ENCODE results near the gene MRFAP1L1. TPM values are rescaled to one million over a fixed set of nuclear protein-coding genes. Genes with fewer than 3 reads are reported as not detected.

Gene MRFAP1L1
- total and polyA plus RNA-seq, 2 experiments from 2014 or later = 61.6 to 73.8 TPM

DNA sequence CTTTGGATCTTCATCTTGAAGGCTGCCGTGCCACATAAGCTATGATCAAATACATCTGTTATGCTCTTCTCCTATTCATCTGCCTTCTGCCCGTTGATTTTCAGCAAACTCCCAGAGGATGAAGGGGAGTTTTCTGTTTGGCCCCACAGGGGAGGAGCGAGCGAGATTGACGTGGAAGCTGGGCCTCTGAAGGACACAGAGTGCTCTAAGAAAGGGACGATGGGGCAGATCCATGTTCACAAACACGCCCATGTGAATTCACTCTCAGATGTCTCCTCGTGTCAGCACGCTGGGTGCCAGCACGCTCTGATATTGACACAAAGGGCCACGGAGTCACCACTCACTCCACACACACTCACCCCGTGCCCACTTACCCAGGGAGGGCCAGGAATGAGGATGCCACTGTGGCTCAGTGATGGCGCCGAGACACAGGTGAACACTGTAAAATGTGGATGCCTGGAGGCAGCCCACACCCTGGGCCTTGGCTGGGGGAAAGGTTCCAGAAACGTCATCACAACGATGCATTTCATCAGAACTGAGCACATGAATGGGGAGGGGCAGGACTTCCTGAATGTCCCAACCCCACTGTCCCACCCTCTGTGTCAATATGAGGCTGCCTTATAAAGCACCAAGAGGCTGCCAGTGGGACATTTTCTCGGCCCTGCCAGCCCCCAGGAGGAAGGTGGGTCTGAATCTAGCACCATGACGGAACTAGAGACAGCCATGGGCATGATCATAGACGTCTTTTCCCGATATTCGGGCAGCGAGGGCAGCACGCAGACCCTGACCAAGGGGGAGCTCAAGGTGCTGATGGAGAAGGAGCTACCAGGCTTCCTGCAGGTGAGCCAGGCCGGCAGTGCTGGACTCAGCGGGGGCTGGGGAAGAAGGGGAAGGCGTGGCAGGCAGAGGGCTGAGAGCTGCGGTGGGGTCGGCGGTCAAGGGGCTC, 16.2 kb downstream of the MRFAP1L1 start, which contains the start of gene S100P:
Gene S100P (plus strand): TSS at position 648 of the 946 bp plus-strand sequence. CDS start 55 bp downstream, at position 703.
- no peaks in the 10 kb centered on the region for H3K9me2 ChIP-seq (ENCODE audit: insufficient read depth)
- Mint-ChIP-seq H3K4me3 (no peak within 1 kb of the TSS), H3K9me3 (peaks cover under 1% of the 10 kb centered on the region; the same call in 1 of the 3 replicates), H3K36me3 (ENCODE audit: low read depth) (no peaks in the 10 kb centered on the region), H3K4me1 (peaks cover 29% of the 10 kb centered on the region), H3K27me3 (ENCODE audit: insufficient read depth, low read depth, poor library complexity) (peaks cover 8% of the 10 kb centered on the region), H3K27ac (no peak within 1 kb of the TSS; the same call in 1 of the 2 replicates)
- no peaks in the 10 kb centered on the region for H3K79me2 ChIP-seq (replicated peaks; ENCODE audit: insufficient read depth)
- no peaks in the 10 kb centered on the region for H3K36me3 ChIP-seq (ENCODE audit: insufficient read depth)
- no peaks in the 10 kb centered on the region; the same call in 1 of the 2 replicates for H4K20me1 ChIP-seq (replicated peaks; ENCODE audit: insufficient read depth)
- no peak within 1 kb of the TSS for H2AFZ ChIP-seq
- peaks cover 3% of the 10 kb centered on the region; the same call in 1 of the 2 replicates for H3K4me1 ChIP-seq (ENCODE audit: insufficient read depth)
- H3K4me3 ChIP-seq = no peak within 1 kb of the TSS
- DNase-seq (ENCODE audit: low spot score) = no peak
- ATAC-seq = no peak
- no peaks in the 10 kb centered on the region for H3K27me3 ChIP-seq (ENCODE audit: insufficient read depth)
- TF ChIP-seq ETS1 (IDR thresholded peaks at IDR 0.05) (no peak), EZH2phosphoT487 (IDR thresholded peaks at IDR 0.05; ENCODE audit: unreplicated experiment) (no peak), CREB1 (CRISPR knock-in tag; IDR thresholded peaks at IDR 0.05; ENCODE audit: low read depth) (no peak), NANOG (IDR thresholded peaks at IDR 0.05; ENCODE audit: borderline replicate concordance) (no peak), ZNF114 (CRISPR knock-in tag; IDR thresholded peaks at IDR 0.05) (no peak), STAT1 (IDR thresholded peaks at IDR 0.05; ENCODE audit: unreplicated experiment) (no peak), JUNB (IDR thresholded peaks at IDR 0.05; ENCODE audit: unreplicated experiment) (no peak), REST (IDR thresholded peaks at IDR 0.05; ENCODE audit: unreplicated experiment) (no peak), EZH2 (IDR thresholded peaks at IDR 0.05; ENCODE audit: low read depth, unreplicated experiment) (no peak), POLR2AphosphoS5 (IDR thresholded peaks at IDR 0.05; ENCODE audit: low read depth) (no peak), ZNF331 (CRISPR knock-in tag; IDR thresholded peaks at IDR 0.05; ENCODE audit: low read depth) (no peak)
- TF ChIP-seq, protein P1, sequence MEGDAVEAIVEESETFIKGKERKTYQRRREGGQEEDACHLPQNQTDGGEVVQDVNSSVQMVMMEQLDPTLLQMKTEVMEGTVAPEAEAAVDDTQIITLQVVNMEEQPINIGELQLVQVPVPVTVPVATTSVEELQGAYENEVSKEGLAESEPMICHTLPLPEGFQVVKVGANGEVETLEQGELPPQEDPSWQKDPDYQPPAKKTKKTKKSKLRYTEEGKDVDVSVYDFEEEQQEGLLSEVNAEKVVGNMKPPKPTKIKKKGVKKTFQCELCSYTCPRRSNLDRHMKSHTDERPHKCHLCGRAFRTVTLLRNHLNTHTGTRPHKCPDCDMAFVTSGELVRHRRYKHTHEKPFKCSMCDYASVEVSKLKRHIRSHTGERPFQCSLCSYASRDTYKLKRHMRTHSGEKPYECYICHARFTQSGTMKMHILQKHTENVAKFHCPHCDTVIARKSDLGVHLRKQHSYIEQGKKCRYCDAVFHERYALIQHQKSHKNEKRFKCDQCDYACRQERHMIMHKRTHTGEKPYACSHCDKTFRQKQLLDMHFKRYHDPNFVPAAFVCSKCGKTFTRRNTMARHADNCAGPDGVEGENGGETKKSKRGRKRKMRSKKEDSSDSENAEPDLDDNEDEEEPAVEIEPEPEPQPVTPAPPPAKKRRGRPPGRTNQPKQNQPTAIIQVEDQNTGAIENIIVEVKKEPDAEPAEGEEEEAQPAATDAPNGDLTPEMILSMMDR (conservative IDR thresholded peaks at IDR 0.05; ENCODE audit: low read depth in 2 of 2) = no peak
- TF ChIP-seq, protein P2, sequence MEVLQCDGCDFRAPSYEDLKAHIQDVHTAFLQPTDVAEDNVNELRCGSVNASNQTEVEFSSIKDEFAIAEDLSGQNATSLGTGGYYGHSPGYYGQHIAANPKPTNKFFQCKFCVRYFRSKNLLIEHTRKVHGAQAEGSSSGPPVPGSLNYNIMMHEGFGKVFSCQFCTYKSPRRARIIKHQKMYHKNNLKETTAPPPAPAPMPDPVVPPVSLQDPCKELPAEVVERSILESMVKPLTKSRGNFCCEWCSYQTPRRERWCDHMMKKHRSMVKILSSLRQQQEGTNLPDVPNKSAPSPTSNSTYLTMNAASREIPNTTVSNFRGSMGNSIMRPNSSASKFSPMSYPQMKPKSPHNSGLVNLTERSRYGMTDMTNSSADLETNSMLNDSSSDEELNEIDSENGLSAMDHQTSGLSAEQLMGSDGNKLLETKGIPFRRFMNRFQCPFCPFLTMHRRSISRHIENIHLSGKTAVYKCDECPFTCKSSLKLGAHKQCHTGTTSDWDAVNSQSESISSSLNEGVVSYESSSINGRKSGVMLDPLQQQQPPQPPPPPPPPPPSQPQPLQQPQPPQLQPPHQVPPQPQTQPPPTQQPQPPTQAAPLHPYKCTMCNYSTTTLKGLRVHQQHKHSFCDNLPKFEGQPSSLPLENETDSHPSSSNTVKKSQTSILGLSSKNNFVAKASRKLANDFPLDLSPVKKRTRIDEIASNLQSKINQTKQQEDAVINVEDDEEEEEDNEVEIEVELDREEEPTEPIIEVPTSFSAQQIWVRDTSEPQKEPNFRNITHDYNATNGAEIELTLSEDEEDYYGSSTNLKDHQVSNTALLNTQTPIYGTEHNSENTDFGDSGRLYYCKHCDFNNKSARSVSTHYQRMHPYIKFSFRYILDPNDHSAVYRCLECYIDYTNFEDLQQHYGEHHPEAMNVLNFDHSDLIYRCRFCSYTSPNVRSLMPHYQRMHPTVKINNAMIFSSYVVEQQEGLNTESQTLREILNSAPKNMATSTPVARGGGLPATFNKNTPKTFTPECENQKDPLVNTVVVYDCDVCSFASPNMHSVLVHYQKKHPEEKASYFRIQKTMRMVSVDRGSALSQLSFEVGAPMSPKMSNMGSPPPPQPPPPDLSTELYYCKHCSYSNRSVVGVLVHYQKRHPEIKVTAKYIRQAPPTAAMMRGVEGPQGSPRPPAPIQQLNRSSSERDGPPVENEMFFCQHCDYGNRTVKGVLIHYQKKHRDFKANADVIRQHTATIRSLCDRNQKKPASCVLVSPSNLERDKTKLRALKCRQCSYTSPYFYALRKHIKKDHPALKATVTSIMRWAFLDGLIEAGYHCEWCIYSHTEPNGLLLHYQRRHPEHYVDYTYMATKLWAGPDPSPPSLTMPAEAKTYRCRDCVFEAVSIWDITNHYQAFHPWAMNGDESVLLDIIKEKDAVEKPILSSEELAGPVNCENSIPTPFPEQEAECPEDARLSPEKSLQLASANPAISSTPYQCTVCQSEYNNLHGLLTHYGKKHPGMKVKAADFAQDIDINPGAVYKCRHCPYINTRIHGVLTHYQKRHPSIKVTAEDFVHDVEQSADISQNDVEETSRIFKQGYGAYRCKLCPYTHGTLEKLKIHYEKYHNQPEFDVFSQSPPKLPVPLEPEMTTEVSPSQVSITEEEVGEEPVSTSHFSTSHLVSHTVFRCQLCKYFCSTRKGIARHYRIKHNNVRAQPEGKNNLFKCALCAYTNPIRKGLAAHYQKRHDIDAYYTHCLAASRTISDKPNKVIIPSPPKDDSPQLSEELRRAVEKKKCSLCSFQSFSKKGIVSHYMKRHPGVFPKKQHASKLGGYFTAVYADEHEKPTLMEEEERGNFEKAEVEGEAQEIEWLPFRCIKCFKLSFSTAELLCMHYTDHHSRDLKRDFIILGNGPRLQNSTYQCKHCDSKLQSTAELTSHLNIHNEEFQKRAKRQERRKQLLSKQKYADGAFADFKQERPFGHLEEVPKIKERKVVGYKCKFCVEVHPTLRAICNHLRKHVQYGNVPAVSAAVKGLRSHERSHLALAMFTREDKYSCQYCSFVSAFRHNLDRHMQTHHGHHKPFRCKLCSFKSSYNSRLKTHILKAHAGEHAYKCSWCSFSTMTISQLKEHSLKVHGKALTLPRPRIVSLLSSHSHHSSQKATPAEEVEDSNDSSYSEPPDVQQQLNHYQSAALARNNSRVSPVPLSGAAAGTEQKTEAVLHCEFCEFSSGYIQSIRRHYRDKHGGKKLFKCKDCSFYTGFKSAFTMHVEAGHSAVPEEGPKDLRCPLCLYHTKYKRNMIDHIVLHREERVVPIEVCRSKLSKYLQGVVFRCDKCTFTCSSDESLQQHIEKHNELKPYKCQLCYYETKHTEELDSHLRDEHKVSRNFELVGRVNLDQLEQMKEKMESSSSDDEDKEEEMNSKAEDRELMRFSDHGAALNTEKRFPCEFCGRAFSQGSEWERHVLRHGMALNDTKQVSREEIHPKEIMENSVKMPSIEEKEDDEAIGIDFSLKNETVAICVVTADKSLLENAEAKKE (CRISPR knock-in tag; IDR thresholded peaks at IDR 0.05) = no peak
- no peak within 1 kb of the TSS for H3K4me2 ChIP-seq
- H3K27ac ChIP-seq (ENCODE audit: low read depth) = no peak within 1 kb of the TSS
- H3F3A ChIP-seq (replicated peaks; ENCODE audit: low read depth) = no peaks in the 10 kb centered on the region
